Body of pancreas (tissue), 4 donors: ENCODE measurements around the gene SPG21.

Experiments used
- CTCF ChIP-seq, 7 experiments: fragments of 450-650 bp in 4 of 7; fragments of 200-600 bp in 3 of 7; sonication (generic) in 3 of 7; IDR thresholded peaks; one replicate each; pipeline ENCODE4 v1.5.1; 2016 to 2019; ENCODE audit warnings: antibody characterized with exemption in 7 of 7
- POLR2A ChIP-seq, 3 donors: fragments of 450-650 bp; IDR thresholded peaks; one replicate each; pipeline ENCODE4 v1.6.1; 2016; ENCODE audit warnings: antibody characterized with exemption in 3 of 3, mild to moderate bottlenecking in 2 of 3

- TF ChIP-seq POLR2A (IDR thresholded peaks at IDR 0.05) (no peak), CTCF (IDR thresholded peaks at IDR 0.05) (no peak)
These were observed 61.0 kb downstream of the SPG21 start for GRCh38 chr15:64928626-64929220.
